K562 (cell line): ENCODE results near the gene AMBRA1. TPM values are rescaled to one million over a fixed set of nuclear protein-coding genes. Genes with fewer than 3 reads are reported as not detected.

Experiments used
- ATAC-seq: fragments of 200-7000 bp; cut with Tn5 transposase; 3 replicates; pipeline ENCODE4 v1.9.1; 2020; ENCODE audit warnings: moderate library complexity
- BruUV-seq: library from RNA; stranded (reverse); fragments of 400-500 nt; replicated peaks from 2 replicates; lab custom pipeline; 2021; lab: Mats Ljungman, UMichigan
- CTCF ChIA-PET: fragments of 300-600 bp; formaldehyde crosslinking; extraction: SDS; loops from one replicate; lab custom pipeline; 2021; ENCODE audit warnings: low intra/inter-chr PET ratio; lab: Yijun Ruan, JAX
- POLR2A ChIA-PET: fragments of 300-600, 350-650 bp; sonication (Branson Sonifier 250); formaldehyde crosslinking; extraction: SDS; loops from one replicate; lab custom pipeline; 2021; ENCODE audit warnings: antibody characterized with exemption, inconsistent platforms; lab: Yijun Ruan, JAX
- DNase-seq, 4 experiments: peaks; one replicate each; pipeline versions ENCODE4 v3.0.0 to v3.0.0-alpha.2; 2011 to 2018; ENCODE audit warnings: low spot score in 3 of 4, mixed read lengths in 3 of 4; ENCODE audit errors: extremely low read depth in 1 of 4
- FAIRE-seq: peaks from 2 replicates; lab custom pipeline; 2011; peaks lifted over from hg19 to GRCh38; lab: Jason Lieb, UNC
- H2AFZ ChIP-seq: 2 replicates; pipeline ENCODE4 v1.6.0; 2011; ENCODE audit warnings: low read depth, low read length, control low read depth, inconsistent platforms
- H3K27ac ChIP-seq: fragments of 200-600 bp; 3 replicates; pipeline ENCODE4 v1.8.0; 2011; ENCODE audit warnings: low read depth, mild to moderate bottlenecking, control low read depth, inconsistent platforms, low read length, moderate library complexity, mixed read lengths; ENCODE audit errors: extremely low read depth
- H3K27me3 ChIP-seq, 2 experiments: fragments of 300-600 bp in 1 of 2; 2 replicates in 1 of 2; 3 replicates in 1 of 2; pipeline versions ENCODE4 v1.6.0 to v1.8.0; 2011; ENCODE audit warnings: inconsistent platforms in 2 of 2, low read length in 2 of 2, mild to moderate bottlenecking in 1 of 2, mixed read lengths in 1 of 2, moderate library complexity in 1 of 2; ENCODE audit not compliant: control insufficient read depth in 2 of 2, insufficient read depth in 2 of 2
- H3K36me3 ChIP-seq: fragments of 300-600 bp; 3 replicates; pipeline ENCODE4 v1.8.0; 2011; ENCODE audit warnings: mild to moderate bottlenecking, low read length, inconsistent platforms; ENCODE audit not compliant: control insufficient read depth, insufficient read depth
- H3K4me1 ChIP-seq, 2 experiments: fragments of 200-600 bp in 1 of 2; replicated peaks in 1 of 2; 2 replicates in 1 of 2; 3 replicates in 1 of 2; pipeline versions ENCODE4 v1.5.1 to v1.8.0; 2011; ENCODE audit warnings: inconsistent platforms in 2 of 2, low read length in 2 of 2, mild to moderate bottlenecking in 1 of 2, mixed read lengths in 1 of 2, moderate library complexity in 1 of 2; ENCODE audit not compliant: control insufficient read depth in 2 of 2, insufficient read depth in 2 of 2
- H3K4me2 ChIP-seq: 2 replicates; pipeline ENCODE4 v1.6.1; 2011; ENCODE audit warnings: low read length, control low read depth, inconsistent platforms, mixed read lengths; ENCODE audit not compliant: insufficient read depth
- H3K4me3 ChIP-seq: fragments of 200-600 bp; sonication (generic), shearing (Covaris generic); 2 replicates; pipeline ENCODE4 v1.5.1; 2016; ENCODE audit warnings: control low read depth, inconsistent platforms
- H3K79me2 ChIP-seq: fragments of 200-600 bp; 3 replicates; pipeline ENCODE4 v1.8.0; 2011; ENCODE audit warnings: low read length, inconsistent platforms; ENCODE audit not compliant: control insufficient read depth, insufficient read depth
- H3K9ac ChIP-seq, 2 experiments: 2 replicates each; pipeline versions ENCODE4 v1.6.0 to v1.6.1; 2011; ENCODE audit warnings: low read depth in 2 of 2, low read length in 2 of 2, control low read depth in 1 of 2, inconsistent platforms in 1 of 2, mild to moderate bottlenecking in 1 of 2, mixed read lengths in 1 of 2; ENCODE audit not compliant: insufficient read depth in 1 of 2
- H3K9me1 ChIP-seq: one replicate; pipeline ENCODE4 v1.6.0; 2011; ENCODE audit warnings: inconsistent platforms, mild to moderate bottlenecking, low read length, moderate library complexity; ENCODE audit not compliant: control insufficient read depth, insufficient read depth
- H3K9me3 ChIP-seq: replicated peaks from 2 replicates; pipeline ENCODE4 v1.5.1; 2011; ENCODE audit warnings: low read depth, low read length, inconsistent platforms; ENCODE audit not compliant: control insufficient read depth, insufficient read depth
- H4K20me1 ChIP-seq: replicated peaks from 2 replicates; pipeline ENCODE4 v1.6.1; 2011; ENCODE audit warnings: low read length, inconsistent platforms, mixed read lengths; ENCODE audit not compliant: control insufficient read depth, insufficient read depth
- MAX ChIP-seq: sonication (generic); formaldehyde crosslinking; IDR thresholded peaks from 2 replicates; pipeline ENCODE4 v1.9.0; 2022; ENCODE audit warnings: mild to moderate bottlenecking, missing genetic modification reagents
- TCF3 ChIP-seq: sonication (generic); formaldehyde crosslinking; IDR thresholded peaks from 2 replicates; pipeline ENCODE4 v1.4.0; 2020; ENCODE audit warnings: mild to moderate bottlenecking, missing genetic modification reagents
- WGBS: fragments of 100-300 bp; shearing (Covaris generic); methylation state at CpG from one replicate; pipeline ENCODE4 v1.1.6; 2016; ENCODE audit warnings: low coverage, mixed read lengths; ENCODE audit not compliant: insufficient coverage; ENCODE audit errors: missing lambda C conversion rate; 5-methylcytosine and 5-hydroxymethylcytosine counted together
- in situ Hi-C: fragments of 300-500 bp; cut with MboI; formaldehyde crosslinking; loops from 4 replicates; pipeline ENCODE4 v1.15.0; 2018; ENCODE audit warnings: inconsistent platforms, mixed read lengths
- intact Hi-C: fragments of 100-400 bp; cut with micrococcal nuclease; formaldehyde crosslinking; loops from 2 replicates; pipeline ENCODE4 v1.14.2; 2022
- polyA plus RNA-seq, 8 experiments: library from polyadenylated mRNA; depleted of rRNA in 4 of 8; stranded (reverse) in 5 of 8; unstranded in 3 of 8; fragments of >200 nt; fragmentation: Nextera tagmentation in 2 of 8; fragmentation: Illumina TruSeq in 1 of 8; extraction: Ambion mirVana in 2 of 8; extraction: Trizol in 1 of 8; gene quantifications; 2 replicates each; pipeline versions ENCODE4 v1.2.1 to v1.2.3, GENCODE V29; 2011 to 2014; ENCODE audit warnings: inconsistent platforms in 1 of 8, missing spikeins in 1 of 8
- total RNA-seq, 7 experiments: library from RNA; depleted of rRNA in 6 of 7; stranded (reverse); fragments of >200 nt in 6 of 7; fragmentation: Illumina TruSeq in 2 of 7; extraction: Trizol in 2 of 7; gene quantifications; 2 replicates each; pipeline versions ENCODE4 v1.2.1 to v1.2.3, GENCODE V29; 2011 to 2021; ENCODE audit warnings: low replicate concordance in 1 of 7

AMBRA1 gene
- total and polyA plus RNA-seq, 9 of the 15 experiments (the other 6 are each of a cell fraction or from before 2014, with no cell fraction given): 0.15 to 24.5 (median 13.0) TPM

GRCh38 chr11:46445920-46446771, 147.7 kb downstream of the AMBRA1 start:
- ChIA-PET POLR2A (interaction anchor here (0.6 to 2.9 kb wide), 4 partner anchors 9 to 57 kb away, joined by 3 to 13 read pairs (median 4); no protein-coding TSS in a partner anchor), CTCF (no interaction called here)
- FAIRE-seq (no peak), DNase-seq (no peak), ATAC-seq (no peak; the same call in 1 of the 3 replicates)
- 47% methylated on average over 4 of the region's 4 CpGs for whole genome bisulfite sequencing
- Histone ChIP-seq H3K4me2 (no peak overlapping the region), H3K79me2 (no peaks in the 10 kb centered on the region), H3K36me3 (peaks cover 21% of the 10 kb centered on the region; the same call in 1 of the 3 replicates), H3K4me1 (peaks cover 5 to 8% of the 10 kb centered on the region in 2 experiments; a peak in 2 of 5 replicates), H3K9ac (no peak overlapping the region), H3K27me3 (no peaks in the 10 kb centered on the region), H2AFZ (no peak overlapping the region), H4K20me1 (no peaks in the 10 kb centered on the region; the same call in 1 of the 2 replicates), H3K9me3 (no peaks in the 10 kb centered on the region), H3K9me1 (no peaks in the 10 kb centered on the region), H3K4me3 (no peak overlapping the region), H3K27ac (no peak overlapping the region)
- BruUV-seq: no TSS peak
- intact Hi-C loops (no loop called here), in situ Hi-C loops (no loop called here)
- TF ChIP-seq TCF3 (CRISPR knock-in tag) (0 out of 2 replicates have a peak, but pooled peaks have one; percentile 3), MAX (no peak)
